ENCODE results near the gene SLC2A5.

- TF ChIP-seq POLR2AphosphoS5 (IDR thresholded peaks at IDR 0.05): no peak
- TF ChIP-seq, protein P1, sequence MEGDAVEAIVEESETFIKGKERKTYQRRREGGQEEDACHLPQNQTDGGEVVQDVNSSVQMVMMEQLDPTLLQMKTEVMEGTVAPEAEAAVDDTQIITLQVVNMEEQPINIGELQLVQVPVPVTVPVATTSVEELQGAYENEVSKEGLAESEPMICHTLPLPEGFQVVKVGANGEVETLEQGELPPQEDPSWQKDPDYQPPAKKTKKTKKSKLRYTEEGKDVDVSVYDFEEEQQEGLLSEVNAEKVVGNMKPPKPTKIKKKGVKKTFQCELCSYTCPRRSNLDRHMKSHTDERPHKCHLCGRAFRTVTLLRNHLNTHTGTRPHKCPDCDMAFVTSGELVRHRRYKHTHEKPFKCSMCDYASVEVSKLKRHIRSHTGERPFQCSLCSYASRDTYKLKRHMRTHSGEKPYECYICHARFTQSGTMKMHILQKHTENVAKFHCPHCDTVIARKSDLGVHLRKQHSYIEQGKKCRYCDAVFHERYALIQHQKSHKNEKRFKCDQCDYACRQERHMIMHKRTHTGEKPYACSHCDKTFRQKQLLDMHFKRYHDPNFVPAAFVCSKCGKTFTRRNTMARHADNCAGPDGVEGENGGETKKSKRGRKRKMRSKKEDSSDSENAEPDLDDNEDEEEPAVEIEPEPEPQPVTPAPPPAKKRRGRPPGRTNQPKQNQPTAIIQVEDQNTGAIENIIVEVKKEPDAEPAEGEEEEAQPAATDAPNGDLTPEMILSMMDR (IDR thresholded peaks at IDR 0.05 in 8 of 11, conservative IDR thresholded peaks at IDR 0.05 in 3 of 11): no peak
Observed at GRCh38 chr1:9061252-9061960, 8.0 kb downstream of the SLC2A5 start.

Measured in spleen (tissue), 7 donors.